CD4-positive, alpha-beta T cell treated with Interleukin-6 at 100 ng/mL for 8 hours (primary cell): Measurements from ENCODE around the gene PTPA.
"Not testable (repeated sequence)": the region's sequence is repeated elsewhere in the genome, so short reads cannot be mapped to it uniquely, and the experiment has no call there.

Experiments used
- DNase-seq: peaks from one replicate; pipeline ENCODE4 v3.0.0-alpha.2; 2020; ENCODE audit warnings: mixed read lengths, low spot score

The PTPA gene

DNA sequence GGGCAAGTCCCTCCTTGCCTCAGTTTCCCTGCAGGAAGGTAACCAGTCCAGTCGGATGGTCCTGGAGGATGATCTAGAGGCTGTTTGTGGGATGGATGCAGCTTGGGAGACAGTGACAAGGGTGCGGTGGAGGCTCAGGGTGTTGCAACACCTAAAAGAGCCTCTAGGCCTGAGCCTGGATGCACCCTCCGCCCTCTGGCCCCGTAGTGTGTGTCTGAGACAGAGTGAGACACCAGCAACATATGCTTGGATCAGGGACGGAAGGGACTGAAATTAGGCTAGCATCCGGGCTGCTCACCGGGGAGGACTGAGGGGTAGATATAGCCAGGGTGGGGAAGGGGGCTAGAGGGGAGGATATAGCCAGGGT is 1.7 kb upstream of the PTPA start:
- DNase-seq = no peak

DNA sequence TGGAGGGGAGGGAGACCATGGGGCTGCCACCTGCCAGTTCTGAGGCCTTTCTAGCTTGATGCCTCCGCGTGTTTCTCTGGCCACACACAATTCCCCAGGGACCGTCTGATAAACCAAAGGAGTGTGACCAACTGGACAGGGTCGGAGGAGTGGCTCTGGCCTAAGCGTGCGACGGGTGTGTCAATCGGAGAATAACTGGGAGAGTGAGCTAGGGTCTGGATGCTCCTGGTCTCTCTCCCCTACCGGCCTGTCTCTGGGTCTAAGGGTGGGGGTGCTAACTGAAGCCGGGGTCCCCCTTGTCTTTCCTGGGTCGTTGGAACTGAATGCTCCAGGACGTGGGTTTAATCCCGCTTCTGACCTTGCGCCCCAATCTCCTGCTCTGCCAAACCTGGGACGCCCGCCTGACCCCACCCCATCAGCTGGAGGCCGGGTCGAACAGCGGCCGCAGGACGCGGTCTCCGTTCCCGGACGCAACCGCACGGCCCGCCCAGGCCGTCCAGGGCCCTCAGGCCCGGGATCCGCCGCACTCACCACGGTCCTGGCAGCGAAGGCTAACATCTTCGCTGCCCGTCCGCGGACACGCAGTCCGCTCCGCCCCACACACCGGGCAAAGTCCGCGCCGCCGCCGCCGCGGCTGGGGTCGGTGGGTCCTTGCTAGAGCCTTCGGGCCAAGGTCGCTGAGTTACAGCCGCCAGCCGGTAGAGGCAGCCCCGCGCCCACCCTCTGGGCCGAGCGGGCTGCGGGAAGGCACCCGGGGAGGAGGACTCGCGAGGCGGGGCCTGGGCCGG is 1.1 kb upstream of the PTPA start:
- DNase-seq = no peak

- DNase-seq = no peak
Observed at GRCh38 chr9:129111528-129112151, 425 bp downstream of the PTPA start.

DNA sequence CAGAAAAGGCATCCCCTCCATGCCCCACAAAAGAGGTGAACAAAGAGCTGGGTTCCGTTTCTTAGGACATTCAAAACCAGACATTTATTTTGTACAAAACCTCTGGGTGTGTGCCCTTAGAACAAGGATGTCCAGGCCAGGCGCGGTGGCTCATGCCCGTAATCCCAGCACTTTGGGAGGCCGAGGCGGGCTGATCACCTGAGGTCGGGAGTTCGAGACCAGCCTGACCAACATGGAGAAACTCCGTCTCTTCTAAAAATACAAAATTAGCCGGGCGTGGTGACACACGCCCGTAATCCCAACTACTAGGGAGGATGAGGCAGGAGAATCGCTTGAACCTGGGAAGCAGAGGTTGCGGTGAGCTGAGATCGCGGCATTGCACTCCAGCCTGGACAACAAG is 1.3 kb downstream of the PTPA start:
- not testable (repeated sequence) for DNase-seq

DNA sequence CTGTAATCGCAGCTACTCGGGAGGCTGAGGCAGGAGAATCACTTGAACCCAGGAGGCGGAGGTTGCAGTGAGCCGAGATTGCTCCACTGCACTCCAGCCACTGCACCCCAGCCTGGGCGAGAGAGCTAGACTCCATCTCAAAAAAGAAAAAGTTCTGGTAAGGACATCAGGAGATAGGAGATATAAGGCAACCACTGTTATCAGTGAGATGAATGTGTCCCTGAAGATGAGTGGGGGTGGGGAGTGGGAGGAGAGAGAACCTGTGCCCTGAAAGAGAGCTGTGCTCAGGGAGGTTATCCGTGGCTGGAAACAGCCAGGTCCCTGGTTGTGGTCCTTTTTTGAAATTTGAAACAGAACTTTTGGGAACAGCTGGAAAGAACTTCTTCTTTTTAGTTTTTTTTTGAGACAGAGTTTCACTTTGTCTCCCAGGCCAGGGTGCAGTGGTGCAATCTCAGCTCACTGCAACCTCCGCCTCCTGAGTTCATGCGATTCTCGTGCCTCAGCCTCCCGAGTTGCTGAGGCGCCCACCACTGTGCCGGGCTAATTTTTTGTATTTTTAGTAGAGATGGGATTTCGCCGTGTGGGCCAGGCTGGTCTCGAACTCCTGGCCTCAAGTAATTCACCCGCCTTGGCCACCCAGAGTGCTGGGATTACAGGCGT is 2.6 kb downstream of the PTPA start:
- DNase-seq = no peak

DNA sequence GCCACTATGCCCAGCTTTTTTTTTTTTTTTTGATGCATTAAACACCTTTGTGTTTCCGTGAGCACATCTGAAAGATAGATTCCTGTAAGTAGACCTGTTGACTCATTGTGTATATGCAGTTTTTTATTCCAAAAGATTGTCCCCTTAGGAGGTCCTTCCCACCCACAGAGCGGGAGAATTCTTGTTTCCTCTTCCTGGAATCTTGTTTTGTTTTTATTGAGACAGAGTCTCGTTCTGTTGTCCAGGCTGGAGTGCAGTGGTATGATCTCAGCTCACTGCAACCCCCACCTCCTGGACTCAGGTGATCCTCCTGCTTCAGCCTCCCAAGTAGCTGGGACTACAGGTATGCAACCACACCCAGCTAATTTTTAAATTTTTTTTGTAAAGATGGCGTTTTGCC is 7.6 kb downstream of the PTPA start:
- no peak for DNase-seq

DNA sequence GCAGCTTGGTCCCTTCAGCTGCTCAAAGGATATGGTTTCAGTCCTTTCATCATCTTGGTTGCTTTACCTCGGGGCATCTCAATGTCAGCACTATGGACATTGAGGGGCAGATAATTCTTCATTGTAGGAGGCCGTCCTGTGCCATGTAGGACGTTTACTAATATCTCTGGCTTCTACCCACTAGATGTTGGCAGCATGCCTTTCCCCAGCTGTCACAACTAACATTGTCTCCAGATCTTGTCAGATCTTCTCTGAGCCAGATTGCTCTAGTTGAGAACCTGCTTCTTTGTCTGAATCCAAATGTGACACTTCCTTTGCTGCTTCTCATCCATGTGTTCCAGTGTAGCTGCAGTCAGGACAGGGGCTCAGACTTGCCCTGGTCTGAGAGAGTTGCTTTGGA is 10.3 kb downstream of the PTPA start:
- DNase-seq = no peak

GRCh38 chr9:129122133-129122532 is 10.9 kb downstream of the PTPA start:
- no peak for DNase-seq

DNA sequence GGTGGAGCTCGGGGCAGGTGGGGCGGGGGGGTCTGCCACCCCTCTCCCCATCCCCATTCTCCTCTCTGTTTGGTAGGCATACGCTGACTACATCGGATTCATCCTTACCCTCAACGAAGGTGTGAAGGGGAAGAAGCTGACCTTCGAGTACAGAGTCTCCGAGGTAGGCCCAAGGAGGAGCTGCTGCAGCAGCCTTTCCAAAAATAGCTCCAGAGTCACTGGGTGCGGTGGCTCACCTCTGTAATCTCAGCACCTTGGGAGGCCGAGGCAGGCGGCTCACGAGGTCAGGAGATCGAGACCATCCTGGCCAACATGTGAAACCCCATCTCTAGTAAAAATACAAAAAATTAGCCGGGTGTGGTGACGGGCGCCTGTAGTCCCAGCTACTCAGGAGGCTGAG is 11.8 kb downstream of the PTPA start:
- not testable (repeated sequence) for DNase-seq

DNA sequence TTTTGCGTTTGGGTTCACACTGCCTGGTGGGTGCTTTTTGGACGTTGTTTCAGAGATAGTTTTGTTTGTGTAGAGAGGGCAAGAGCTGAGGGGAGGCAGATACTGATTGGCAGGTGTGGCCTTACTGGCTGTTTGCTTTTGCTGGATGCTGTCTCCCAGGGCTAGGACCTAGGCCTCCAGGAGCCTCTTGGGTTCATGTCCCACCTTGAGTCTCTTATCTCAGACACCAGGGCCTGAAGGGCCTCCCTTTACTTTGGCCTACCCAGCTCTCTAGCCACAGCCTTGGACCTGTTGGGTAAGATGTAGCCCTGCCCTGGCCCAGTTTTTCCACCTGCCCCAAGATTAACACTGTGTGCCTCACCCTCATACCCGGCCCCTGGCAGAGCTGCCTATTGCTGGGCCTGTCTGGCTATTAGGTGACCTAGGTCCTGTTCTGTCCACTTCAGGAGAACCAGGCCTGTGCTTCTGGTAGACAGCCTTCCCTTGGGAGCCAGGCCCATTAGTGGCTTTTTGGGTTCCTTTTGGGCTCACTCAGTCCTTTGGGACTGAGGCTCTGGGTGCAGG is 13.4 kb downstream of the PTPA start:
- DNase-seq = no peak

GRCh38 chr9:129125478-129125877 is 14.3 kb downstream of the PTPA start:
- no peak for DNase-seq

- DNase-seq = no peak
Observed at GRCh38 chr9:129126749-129127618, 15.8 kb downstream of the PTPA start.

DNA sequence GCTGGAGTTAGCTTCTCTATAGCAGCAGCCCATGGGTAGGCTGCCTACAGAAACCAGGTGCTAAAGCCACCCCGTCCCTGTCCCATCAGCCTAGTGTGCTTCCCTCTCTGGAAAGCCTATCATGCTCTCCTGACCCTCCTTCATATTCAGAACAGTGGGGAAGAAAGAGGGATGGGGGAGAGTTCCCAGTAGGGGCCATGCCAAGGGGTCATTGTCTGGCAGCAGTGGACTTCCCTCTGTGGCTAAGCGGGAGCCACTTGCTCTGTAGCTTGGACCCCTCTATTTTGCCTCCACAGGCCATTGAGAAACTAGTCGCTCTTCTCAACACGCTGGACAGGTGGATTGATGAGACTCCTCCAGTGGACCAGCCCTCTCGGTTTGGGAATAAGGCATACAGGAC is 17.5 kb downstream of the PTPA start:
- no peak for DNase-seq

- DNase-seq = not testable (repeated sequence)
Observed at GRCh38 chr9:129130271-129130670, 19.1 kb downstream of the PTPA start.

DNA sequence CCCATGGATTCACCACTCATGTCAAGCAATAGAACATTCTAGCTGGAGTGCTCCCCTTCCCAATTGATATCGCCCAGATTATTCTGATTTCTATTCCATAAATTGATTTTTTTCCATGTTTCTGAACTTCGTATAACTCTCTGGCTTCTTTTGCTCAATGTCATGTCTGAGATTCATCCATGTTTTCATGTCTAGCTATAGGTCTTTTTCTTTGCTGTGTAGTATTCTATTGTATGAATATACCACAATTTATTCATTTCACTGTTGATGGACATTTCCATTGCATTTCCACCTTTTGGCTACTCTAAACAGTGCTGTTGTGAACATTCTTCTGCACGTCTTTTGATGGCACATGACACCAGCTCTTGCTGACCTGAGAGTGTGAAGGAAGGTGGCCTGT is 19.6 kb downstream of the PTPA start:
- DNase-seq = no peak

DNA sequence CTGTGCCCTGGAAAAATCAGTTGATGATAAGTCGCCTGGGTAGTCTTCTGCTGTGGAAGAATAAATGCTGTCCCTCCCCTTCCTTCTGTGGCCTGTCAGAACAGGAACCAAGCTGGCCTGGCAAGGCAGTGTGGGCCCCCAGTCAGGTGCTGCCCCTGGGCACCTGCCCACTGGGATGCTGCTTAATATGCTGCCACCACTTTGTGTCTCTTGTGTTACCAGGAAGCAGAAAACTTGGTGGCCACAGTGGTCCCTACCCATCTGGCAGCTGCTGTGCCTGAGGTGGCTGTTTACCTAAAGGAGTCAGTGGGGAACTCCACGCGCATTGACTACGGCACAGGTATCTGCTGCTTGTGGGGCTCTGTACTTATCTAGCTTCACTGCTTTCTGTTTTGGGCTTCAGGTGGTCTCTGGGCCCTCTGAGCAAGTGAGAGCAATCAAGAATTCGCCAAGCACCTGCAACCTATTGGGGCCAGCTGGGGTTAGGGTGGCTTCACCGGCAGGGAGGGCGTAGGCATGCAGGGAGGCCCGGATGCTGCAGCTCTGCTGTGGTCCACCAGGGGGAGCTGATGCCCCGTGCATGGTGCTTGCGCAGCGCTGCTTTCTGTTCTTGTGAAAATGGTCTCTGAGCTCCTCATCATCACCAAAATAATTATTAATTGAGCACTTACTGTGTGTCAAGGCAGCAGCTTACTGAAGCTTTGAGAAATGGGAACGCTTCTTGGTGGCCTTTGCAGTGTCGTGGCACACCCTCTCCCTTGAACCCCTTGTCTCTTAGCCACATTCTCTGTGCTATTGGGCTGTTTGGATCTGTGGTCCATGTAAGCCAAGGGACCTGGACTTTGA is 20.3 kb downstream of the PTPA start:
- DNase-seq = peak; percentile 83

GRCh38 chr9:129133082-129133481 is 21.9 kb downstream of the PTPA start:
- no peak for DNase-seq

- no peak for DNase-seq
Observed at GRCh38 chr9:129135476-129135875, 24.3 kb downstream of the PTPA start.

- no peak for DNase-seq
Observed at GRCh38 chr9:129136446-129137035, 25.3 kb downstream of the PTPA start.

- DNase-seq = no peak
Observed at GRCh38 chr9:129137292-129138143, 26.3 kb downstream of the PTPA start.
